ENCODE data around the gene EFNA1. TPM values are rescaled to one million over a fixed set of nuclear protein-coding genes. Genes with fewer than 3 reads are reported as not detected.
"Not testable (repeated sequence)": the region's sequence is repeated elsewhere in the genome, so short reads cannot be mapped to it uniquely, and the experiment has no call there.

The EFNA1 gene
- total RNA-seq, 4 donors from 2014 or later, result 125 to 235 (median 185) TPM

DNA sequence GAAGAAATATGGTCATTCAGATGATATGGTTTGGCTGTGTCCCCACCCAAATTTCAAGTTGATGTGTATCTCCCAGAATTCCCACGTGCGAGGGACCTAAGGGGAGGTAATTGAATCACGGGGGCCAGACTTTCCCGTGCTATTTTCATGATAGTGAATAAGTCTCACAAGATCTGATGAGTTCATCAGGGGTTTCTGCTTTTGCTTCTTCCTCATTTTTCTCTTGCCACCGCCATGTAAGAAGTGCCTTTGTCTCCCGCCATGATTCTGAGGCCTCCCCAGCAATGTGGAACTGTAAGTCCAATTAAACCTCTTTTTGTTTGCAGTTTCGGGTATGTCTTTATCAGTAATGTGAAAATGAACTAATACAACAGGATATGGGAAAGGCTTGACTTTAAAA is 14.1 kb downstream of the EFNA1 start:
- intact Hi-C loops (cut with DNase I; ENCODE audit: low total_unique reads), result no loop called here
- DNase-seq (ENCODE audit: low spot score in 2 of 2), result no peak
- WGBS, 2 donors, result 83 to 87% methylated on average over 7 of the region's 7 CpGs
- TF ChIP-seq POLR2A (IDR thresholded peaks at IDR 0.05), result no peak
- TF ChIP-seq, protein P1, sequence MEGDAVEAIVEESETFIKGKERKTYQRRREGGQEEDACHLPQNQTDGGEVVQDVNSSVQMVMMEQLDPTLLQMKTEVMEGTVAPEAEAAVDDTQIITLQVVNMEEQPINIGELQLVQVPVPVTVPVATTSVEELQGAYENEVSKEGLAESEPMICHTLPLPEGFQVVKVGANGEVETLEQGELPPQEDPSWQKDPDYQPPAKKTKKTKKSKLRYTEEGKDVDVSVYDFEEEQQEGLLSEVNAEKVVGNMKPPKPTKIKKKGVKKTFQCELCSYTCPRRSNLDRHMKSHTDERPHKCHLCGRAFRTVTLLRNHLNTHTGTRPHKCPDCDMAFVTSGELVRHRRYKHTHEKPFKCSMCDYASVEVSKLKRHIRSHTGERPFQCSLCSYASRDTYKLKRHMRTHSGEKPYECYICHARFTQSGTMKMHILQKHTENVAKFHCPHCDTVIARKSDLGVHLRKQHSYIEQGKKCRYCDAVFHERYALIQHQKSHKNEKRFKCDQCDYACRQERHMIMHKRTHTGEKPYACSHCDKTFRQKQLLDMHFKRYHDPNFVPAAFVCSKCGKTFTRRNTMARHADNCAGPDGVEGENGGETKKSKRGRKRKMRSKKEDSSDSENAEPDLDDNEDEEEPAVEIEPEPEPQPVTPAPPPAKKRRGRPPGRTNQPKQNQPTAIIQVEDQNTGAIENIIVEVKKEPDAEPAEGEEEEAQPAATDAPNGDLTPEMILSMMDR (IDR thresholded peaks at IDR 0.05), result no peak
- no peak overlapping the region for H3K4me3 ChIP-seq (ENCODE audit: low read depth, poor library complexity, severe bottlenecking)

DNA sequence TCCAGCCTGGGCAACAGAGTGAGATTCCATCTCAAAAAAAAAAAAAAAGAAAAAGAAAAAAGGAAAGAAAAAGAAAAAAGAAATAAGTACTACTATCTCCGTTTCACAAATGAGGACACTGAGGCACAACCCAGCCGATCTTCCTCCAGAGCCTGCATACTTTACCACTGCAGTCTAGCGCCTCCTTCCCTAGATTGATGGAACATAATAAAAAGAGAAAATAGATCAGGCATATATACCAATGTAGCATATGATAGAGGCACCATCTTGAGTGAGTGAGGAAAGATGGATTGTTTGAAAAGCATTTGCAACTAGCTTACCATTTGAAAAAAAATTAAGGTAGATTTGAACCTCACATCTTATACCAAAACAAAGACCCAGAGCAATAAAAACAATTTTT is 17.8 kb downstream of the EFNA1 start:
- TF ChIP-seq, protein P1 (IDR thresholded peaks at IDR 0.05), result no peak
- no peak for TF ChIP-seq POLR2A (IDR thresholded peaks at IDR 0.05)
- 88 to 97% methylated on average over 3 of the region's 3 CpGs for WGBS, 2 donors
- no peak for DNase-seq (ENCODE audit: low spot score in 2 of 2)
- intact Hi-C loops (cut with DNase I; ENCODE audit: low total_unique reads), result no loop called here
- H3K4me3 ChIP-seq (ENCODE audit: low read depth, poor library complexity, severe bottlenecking), result no peak overlapping the region

DNA sequence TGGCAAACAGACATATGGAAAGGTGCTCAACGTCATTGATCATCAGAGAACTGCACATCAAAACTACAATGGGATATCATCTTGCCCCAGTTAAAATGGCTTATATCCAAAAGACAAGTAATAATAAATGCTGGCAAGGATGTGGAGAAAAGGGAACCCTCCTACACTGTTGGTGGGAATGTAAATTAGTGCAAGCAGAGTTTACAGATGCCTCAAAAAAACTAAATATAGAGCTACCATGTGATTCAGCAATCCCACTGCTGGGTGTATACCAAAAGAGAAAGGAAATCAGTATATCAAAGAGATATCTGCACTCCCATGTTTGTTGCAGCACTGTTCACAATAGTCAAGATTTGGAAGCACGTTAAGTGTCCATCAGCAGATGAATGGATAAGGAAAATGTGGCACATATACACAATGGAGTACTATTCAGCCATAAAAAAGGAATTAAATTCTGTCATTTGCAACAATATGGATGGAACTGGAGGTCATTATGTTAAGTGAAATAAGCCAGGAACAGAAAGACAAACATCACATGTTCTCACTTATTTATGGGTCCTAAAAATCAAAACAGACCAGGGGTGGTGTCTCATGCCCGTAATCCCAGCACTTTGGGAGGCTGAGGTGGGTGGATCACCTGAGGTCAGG is 28.4 kb downstream of the EFNA1 start:
- H3K4me3 ChIP-seq (ENCODE audit: low read depth, poor library complexity, severe bottlenecking); intact Hi-C loops (cut with DNase I; ENCODE audit: low total_unique reads); DNase-seq (ENCODE audit: low spot score in 2 of 2): not testable (repeated sequence)
- WGBS, 2 donors, result 64 to 71% methylated on average over 3 of the region's 3 CpGs

DNA sequence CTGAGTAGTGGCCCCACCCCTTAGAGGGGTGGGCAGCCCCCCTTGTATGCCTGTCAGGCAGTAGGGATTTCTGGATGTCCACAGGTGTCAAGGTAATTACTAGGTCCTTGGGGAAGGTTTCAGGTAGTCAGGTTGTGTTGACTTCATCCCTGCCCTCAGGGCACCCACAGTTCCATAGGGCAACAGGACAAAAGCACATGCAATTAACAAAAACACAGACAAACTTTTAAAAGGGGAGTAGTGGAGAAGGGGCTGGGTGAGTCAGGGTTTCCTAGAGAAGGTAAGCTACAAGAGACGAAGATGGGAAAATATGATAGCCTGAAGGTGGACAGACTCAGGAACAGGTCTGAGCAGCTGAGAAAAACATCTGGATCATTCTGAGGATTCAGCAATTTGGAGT is 31.3 kb downstream of the EFNA1 start:
- no peak for DNase-seq (ENCODE audit: low spot score in 2 of 2)

DNA sequence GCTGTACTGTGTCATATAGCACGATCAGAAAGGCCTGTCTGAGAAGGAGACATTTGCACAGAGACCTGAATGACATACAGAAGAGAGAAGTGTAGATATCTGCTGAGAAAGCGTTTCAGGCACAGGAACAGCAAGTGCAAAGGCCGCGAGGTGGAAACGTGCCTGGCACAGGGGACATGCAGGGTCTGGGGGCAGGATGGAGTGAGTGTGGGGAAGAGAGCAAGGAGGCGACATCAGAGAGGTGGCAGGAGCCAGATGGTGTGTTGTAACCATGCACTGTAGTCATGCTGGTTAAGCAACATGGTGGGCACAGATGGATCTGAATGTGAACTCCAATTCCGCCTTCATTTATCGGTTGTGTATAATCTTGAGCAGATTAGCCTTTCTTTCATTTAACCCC is 32.5 kb downstream of the EFNA1 start:
- no peak overlapping the region for H3K4me3 ChIP-seq (ENCODE audit: low read depth, poor library complexity, severe bottlenecking)
- intact Hi-C loops (cut with DNase I; ENCODE audit: low total_unique reads), result no loop called here
- DNase-seq (ENCODE audit: low spot score in 2 of 2), result no peak
- TF ChIP-seq POLR2A (IDR thresholded peaks at IDR 0.05), result no peak
- TF ChIP-seq, protein P1 (IDR thresholded peaks at IDR 0.05), result no peak
- WGBS, 2 donors, result 80 to 87% methylated on average over 8 of the region's 8 CpGs

More for the DNA sequence above, 31.3 kb downstream of the EFNA1 start:
- intact Hi-C loops (cut with DNase I; ENCODE audit: low total_unique reads), result no loop called here
- no peak overlapping the region for H3K4me3 ChIP-seq (ENCODE audit: low read depth, poor library complexity, severe bottlenecking)
- TF ChIP-seq, protein P1 (IDR thresholded peaks at IDR 0.05), result no peak
- TF ChIP-seq POLR2A (IDR thresholded peaks at IDR 0.05), result no peak
- WGBS, 2 donors, result 50 to 57% methylated on average over 1 of the region's 1 CpG

DNA sequence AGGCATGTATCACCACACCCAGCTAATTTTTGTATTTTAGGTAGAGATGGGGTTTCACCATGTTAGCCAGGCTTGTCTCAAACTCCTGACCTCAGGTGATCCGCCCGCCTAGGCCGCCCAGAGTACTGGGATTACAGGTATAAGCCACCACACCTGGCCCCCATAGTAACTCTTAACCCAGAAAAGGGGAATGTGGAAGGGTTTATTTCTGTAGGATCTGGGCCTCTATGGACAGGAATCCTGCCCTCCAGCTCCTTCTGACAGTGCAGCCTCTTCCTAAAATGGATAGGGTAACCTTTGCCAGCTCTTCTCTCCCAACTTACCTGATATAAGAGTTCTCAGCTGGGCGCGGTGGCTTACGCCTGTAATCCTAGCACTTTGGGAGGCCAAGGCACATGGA is 35.0 kb downstream of the EFNA1 start:
- DNase-seq (ENCODE audit: low spot score in 2 of 2); H3K4me3 ChIP-seq (ENCODE audit: low read depth, poor library complexity, severe bottlenecking); intact Hi-C loops (cut with DNase I; ENCODE audit: low total_unique reads): not testable (repeated sequence)
- WGBS, 2 donors, result 95 to 99% methylated on average over 6 of the region's 6 CpGs

DNA sequence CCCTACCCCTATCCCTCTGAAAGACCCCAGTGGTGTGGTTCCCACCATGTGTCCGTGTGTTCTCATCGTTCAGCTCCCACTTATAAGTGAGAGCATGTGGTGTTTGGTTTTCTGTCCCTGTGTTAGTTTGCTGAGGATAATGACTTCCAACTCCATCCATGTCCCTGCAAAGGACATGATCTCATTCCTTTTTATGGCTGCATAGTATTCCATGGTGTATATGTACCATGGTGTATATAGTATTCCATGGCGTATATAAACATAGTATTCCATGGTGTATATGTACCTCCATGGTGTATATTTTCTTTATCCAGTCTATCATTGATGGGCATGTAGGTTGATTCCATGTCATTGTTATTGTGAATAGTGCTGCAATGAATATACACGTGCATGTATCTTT is 36.1 kb downstream of the EFNA1 start:
- DNase-seq (ENCODE audit: low spot score in 2 of 2); H3K4me3 ChIP-seq (ENCODE audit: low read depth, poor library complexity, severe bottlenecking); intact Hi-C loops (cut with DNase I; ENCODE audit: low total_unique reads): not testable (repeated sequence)
- 93 to 98% methylated on average over 4 of the region's 4 CpGs for WGBS, 2 donors

DNA sequence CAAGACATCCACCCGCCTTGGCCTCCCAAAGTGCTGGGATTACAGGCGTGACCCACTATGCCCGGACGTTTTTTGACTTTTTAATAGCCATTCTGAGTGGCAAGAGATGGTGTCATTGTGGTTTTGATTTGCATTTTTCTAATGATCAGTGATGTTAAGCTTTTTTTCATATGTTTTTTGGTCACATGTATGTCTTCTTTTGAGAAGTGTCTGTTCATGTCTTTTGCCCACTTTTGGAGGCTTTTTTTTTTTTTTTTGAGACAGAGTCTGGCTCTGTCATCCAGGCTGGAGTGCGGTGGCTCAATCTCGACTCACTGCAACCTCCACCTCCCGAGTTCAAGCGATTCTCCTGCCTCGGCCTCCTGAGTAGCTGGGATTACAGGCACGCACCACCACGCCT is 36.9 kb downstream of the EFNA1 start:
- WGBS, 2 donors, result 90 to 95% methylated on average over 11 of the region's 11 CpGs
- H3K4me3 ChIP-seq (ENCODE audit: low read depth, poor library complexity, severe bottlenecking); intact Hi-C loops (cut with DNase I; ENCODE audit: low total_unique reads): not testable (repeated sequence)
- peak in 1 of 2 donors; percentile 52 for DNase-seq (ENCODE audit: low spot score in 2 of 2)
